Liver (tissue), 9 donors: ENCODE results near the gene RTEL1. TPM values are rescaled to one million over a fixed set of nuclear protein-coding genes. Genes with fewer than 3 reads are reported as not detected.

ENCODE experiments used
- DNase-seq: peaks from one replicate; pipeline ENCODE4 v3.0.0-alpha.2; 2017; ENCODE audit warnings: low spot score
- H3K27ac ChIP-seq, 2 donors: one replicate each; pipeline ENCODE4 v1.7.0; 2013; ENCODE audit warnings: inconsistent platforms in 2 of 2, low read length in 2 of 2, control low read depth in 1 of 2, low read depth in 1 of 2, mild to moderate bottlenecking in 1 of 2
- H3K27me3 ChIP-seq, 4 donors: one replicate each; pipeline versions ENCODE4 v1.6.1 to v1.7.0; 2013; ENCODE audit warnings: low read length in 3 of 4, inconsistent platforms in 1 of 4, mild to moderate bottlenecking in 1 of 4, moderate library complexity in 1 of 4; ENCODE audit not compliant: control insufficient read depth in 4 of 4, insufficient read depth in 4 of 4
- H3K36me3 ChIP-seq, 4 donors: one replicate each; pipeline versions ENCODE4 v1.6.1 to v1.7.0; 2013; ENCODE audit warnings: low read length in 3 of 4, mild to moderate bottlenecking in 3 of 4, low read depth in 1 of 4, moderate library complexity in 1 of 4; ENCODE audit not compliant: control insufficient read depth in 4 of 4, insufficient read depth in 3 of 4
- H3K4me1 ChIP-seq, 4 donors: one replicate each; pipeline versions ENCODE4 v1.6.1 to v1.7.0; 2013; ENCODE audit warnings: low read length in 3 of 4, mild to moderate bottlenecking in 3 of 4, moderate library complexity in 1 of 4; ENCODE audit not compliant: control insufficient read depth in 4 of 4, insufficient read depth in 4 of 4
- H3K4me3 ChIP-seq, 3 donors: one replicate each; pipeline versions ENCODE4 v1.6.1 to v1.7.0; 2013; ENCODE audit warnings: low read length in 3 of 3, control low read depth in 1 of 3, low read depth in 1 of 3, mild to moderate bottlenecking in 1 of 3
- H3K9ac ChIP-seq, 2 donors: one replicate each; pipeline ENCODE4 v1.7.0; 2013; ENCODE audit warnings: low read length in 2 of 2, mild to moderate bottlenecking in 2 of 2, moderate library complexity in 2 of 2, control low read depth in 1 of 2, low read depth in 1 of 2
- H3K9me3 ChIP-seq, 4 donors: one replicate each; pipeline versions ENCODE4 v1.6.1 to v1.7.0; 2013; ENCODE audit warnings: low read length in 3 of 4; ENCODE audit not compliant: control insufficient read depth in 4 of 4
- FOXA1 ChIP-seq: IDR thresholded peaks from 2 replicates; pipeline ENCODE4 v1.6.1; 2016; ENCODE audit warnings: antibody characterized with exemption
- FOXA2 ChIP-seq: IDR thresholded peaks from 2 replicates; pipeline ENCODE4 v1.6.1; 2016; ENCODE audit warnings: antibody characterized with exemption
- GABPA ChIP-seq, 2 donors: IDR thresholded peaks in 1 of 2; conservative IDR thresholded peaks in 1 of 2; 2 replicates each; pipeline ENCODE4 v1.6.1; 2016; ENCODE audit warnings: antibody characterized with exemption in 2 of 2, mild to moderate bottlenecking in 1 of 2, moderate library complexity in 1 of 2
- HNF4A ChIP-seq, 2 donors: conservative IDR thresholded peaks; 2 replicates each; pipeline ENCODE4 v1.6.1; 2016; ENCODE audit warnings: antibody characterized with exemption in 2 of 2, mild to moderate bottlenecking in 2 of 2
- HNF4G ChIP-seq: IDR thresholded peaks from 2 replicates; pipeline ENCODE4 v1.6.1; 2016; ENCODE audit warnings: antibody characterized with exemption
- JUND ChIP-seq, 2 donors: IDR thresholded peaks; 2 replicates each; pipeline ENCODE4 v1.6.1; 2016; ENCODE audit warnings: antibody characterized with exemption in 2 of 2
- NR2F2 ChIP-seq: IDR thresholded peaks from 2 replicates; pipeline ENCODE4 v1.6.1; 2016; ENCODE audit warnings: antibody characterized with exemption
- RAD21 ChIP-seq, 2 donors: IDR thresholded peaks; 2 replicates each; pipeline ENCODE4 v1.6.1; 2016; ENCODE audit warnings: antibody characterized with exemption in 2 of 2, mild to moderate bottlenecking in 2 of 2
- RXRA ChIP-seq, 2 donors: IDR thresholded peaks; 2 replicates each; pipeline ENCODE4 v1.6.1; 2017 to 2018; ENCODE audit warnings: antibody characterized with exemption in 2 of 2, mild to moderate bottlenecking in 1 of 2
- SP1 ChIP-seq: IDR thresholded peaks from 2 replicates; pipeline ENCODE4 v1.6.1; 2018; ENCODE audit warnings: antibody characterized with exemption, mild to moderate bottlenecking
- TAF1 ChIP-seq: conservative IDR thresholded peaks from 2 replicates; pipeline ENCODE4 v1.6.1; 2016; ENCODE audit warnings: antibody characterized with exemption, mild to moderate bottlenecking
- YY1 ChIP-seq: IDR thresholded peaks from 2 replicates; pipeline ENCODE4 v1.6.1; 2016; ENCODE audit warnings: antibody characterized with exemption, mild to moderate bottlenecking
- WGBS: extraction: QIAGEN DNeasy Blood & Tissue Kit; methylation state at CpG from one replicate; pipeline ENCODE4 v1.1.7; 2013; 5-methylcytosine and 5-hydroxymethylcytosine counted together
- polyA plus RNA-seq, 2 donors: library from polyadenylated mRNA; stranded (reverse) in 1 of 2; unstranded in 1 of 2; fragments of 200-250 nt in 1 of 2; fragments of >200 nt in 1 of 2; fragmentation: Nextera tagmentation in 1 of 2; extraction: Ambion mirVana in 1 of 2; gene quantifications; one replicate each; pipeline versions ENCODE4 v1.2.1 to v1.2.3, GENCODE V29; 2013 to 2015
- total RNA-seq, 2 donors: library from RNA; depleted of rRNA; stranded (reverse); fragments of >200 nt; gene quantifications; one replicate each; pipeline ENCODE4 v1.2.3, GENCODE V29; 2014
- TF ChIP-seq, protein P1 (sequence below): IDR thresholded peaks from 2 replicates; pipeline ENCODE4 v1.6.1; 2016; ENCODE audit warnings: antibody characterized with exemption
- TF ChIP-seq, protein P2 (sequence below): fragments of 150-350 bp; IDR thresholded peaks from 2 replicates; pipeline ENCODE4 v1.5.1; 2017; ENCODE audit warnings: improper control_type of control experiment, low read depth, low read length; ENCODE audit not compliant: missing input control
- TF ChIP-seq, protein P3 (sequence below): IDR thresholded peaks from 2 replicates; pipeline ENCODE4 v1.6.1; 2016; ENCODE audit warnings: antibody characterized with exemption
- TF ChIP-seq, protein P4 (sequence below): IDR thresholded peaks from 2 replicates; pipeline ENCODE4 v1.6.1; 2016; ENCODE audit warnings: antibody characterized with exemption, mild to moderate bottlenecking
- donor health status: healthy.
- donor health status: healthy.
- donor health status: healthy.
- donor health status: healthy.
- donor health status: healthy.

RTEL1 gene
- total and polyA plus RNA-seq, 4 donors: 3.7 to 16.9 (median 7.4) TPM

DNA sequence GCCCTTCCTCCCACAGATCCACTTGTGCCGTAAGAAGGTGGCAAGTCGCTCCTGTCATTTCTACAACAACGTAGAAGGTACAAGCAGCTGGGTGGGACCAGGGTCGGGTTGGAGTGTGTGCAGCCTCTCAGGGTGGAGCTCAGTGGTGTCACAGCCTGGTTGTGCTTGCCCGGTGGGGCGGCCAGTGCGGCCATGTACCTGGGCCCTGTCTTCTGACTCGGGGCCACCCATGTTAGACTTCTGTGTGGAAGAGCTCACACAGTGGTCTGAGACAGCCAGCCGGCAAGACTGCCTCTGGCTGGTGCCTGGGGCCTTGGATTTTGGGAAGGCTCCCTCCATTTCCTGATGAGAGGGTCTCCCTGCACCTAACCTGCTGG is 4.7 kb downstream of the RTEL1 start:
- WGBS: 94% methylated on average over 9 of the region's 9 CpGs
- TF ChIP-seq RXRA (IDR thresholded peaks at IDR 0.05): no peak
- no peak for TF ChIP-seq YY1
- TF ChIP-seq, protein P1, sequence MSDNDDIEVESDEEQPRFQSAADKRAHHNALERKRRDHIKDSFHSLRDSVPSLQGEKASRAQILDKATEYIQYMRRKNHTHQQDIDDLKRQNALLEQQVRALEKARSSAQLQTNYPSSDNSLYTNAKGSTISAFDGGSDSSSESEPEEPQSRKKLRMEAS: no peak
- no peak for TF ChIP-seq GABPA (IDR thresholded peaks at IDR 0.05 in 1 of 2, conservative IDR thresholded peaks at IDR 0.05 in 1 of 2)
- TF ChIP-seq SP1: no peak
- TF ChIP-seq, protein P2, sequence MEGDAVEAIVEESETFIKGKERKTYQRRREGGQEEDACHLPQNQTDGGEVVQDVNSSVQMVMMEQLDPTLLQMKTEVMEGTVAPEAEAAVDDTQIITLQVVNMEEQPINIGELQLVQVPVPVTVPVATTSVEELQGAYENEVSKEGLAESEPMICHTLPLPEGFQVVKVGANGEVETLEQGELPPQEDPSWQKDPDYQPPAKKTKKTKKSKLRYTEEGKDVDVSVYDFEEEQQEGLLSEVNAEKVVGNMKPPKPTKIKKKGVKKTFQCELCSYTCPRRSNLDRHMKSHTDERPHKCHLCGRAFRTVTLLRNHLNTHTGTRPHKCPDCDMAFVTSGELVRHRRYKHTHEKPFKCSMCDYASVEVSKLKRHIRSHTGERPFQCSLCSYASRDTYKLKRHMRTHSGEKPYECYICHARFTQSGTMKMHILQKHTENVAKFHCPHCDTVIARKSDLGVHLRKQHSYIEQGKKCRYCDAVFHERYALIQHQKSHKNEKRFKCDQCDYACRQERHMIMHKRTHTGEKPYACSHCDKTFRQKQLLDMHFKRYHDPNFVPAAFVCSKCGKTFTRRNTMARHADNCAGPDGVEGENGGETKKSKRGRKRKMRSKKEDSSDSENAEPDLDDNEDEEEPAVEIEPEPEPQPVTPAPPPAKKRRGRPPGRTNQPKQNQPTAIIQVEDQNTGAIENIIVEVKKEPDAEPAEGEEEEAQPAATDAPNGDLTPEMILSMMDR: no peak
- peaks cover 0 to 14% (median 11%) of the 10 kb centered on the region in 4 donors for H3K4me1 ChIP-seq
- DNase-seq: no peak
- H3K36me3 ChIP-seq: peaks cover 2 to 36% (median 16%) of the 10 kb centered on the region in 4 donors
- no peak overlapping the region for H3K9ac ChIP-seq
- H3K9me3 ChIP-seq: no peaks in the 10 kb centered on the region
- H3K27me3 ChIP-seq: no peaks in the 10 kb centered on the region
- H3K4me3 ChIP-seq: no peak overlapping the region
- no peak overlapping the region for H3K27ac ChIP-seq

DNA sequence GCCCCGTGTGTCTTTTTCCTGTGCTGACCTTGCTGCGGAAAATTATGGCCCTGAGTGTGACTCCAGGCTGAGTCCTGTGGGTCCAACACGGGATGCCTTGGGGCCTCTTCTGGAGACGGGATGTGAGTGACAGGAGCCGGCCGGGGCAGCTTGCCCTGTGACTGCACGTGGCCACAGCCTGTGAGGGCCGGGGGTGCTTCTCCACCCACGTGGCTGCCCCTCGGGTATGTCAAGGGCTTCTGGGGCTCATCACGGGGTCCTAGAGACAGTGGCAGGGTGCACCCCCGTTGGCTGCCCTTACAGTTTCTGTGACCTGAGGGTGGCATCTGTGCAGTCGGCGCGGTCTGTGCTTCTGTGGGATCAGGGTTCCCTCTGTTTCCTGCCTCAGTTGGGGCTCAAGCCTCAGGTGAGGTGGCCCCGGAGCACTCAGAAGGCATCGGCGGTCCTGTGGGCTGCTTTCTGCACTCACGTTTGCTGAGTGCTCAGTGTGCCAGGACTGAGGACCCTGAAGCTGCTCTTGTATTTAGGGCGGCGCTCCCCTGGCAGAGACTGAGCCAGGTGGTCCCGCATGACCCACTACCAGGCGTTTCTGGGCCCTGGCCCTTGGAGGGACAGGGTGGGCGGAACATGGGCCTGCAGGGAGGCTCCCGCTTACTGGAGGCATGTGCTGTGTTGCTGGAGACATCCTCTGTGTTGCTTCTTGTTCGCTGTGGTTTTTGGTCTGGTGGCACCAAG is 5.4 kb downstream of the RTEL1 start:
- 95% methylated on average over 26 of the region's 26 CpGs for WGBS
- Histone ChIP-seq H3K27ac (no peak overlapping the region), H3K9me3 (no peaks in the 10 kb centered on the region), H3K4me1 (peaks cover 0 to 11% (median 10%) of the 10 kb centered on the region in 4 donors), H3K27me3 (no peaks in the 10 kb centered on the region), H3K4me3 (no peak overlapping the region), H3K9ac (no peak overlapping the region), H3K36me3 (peaks cover 6 to 42% (median 16%) of the 10 kb centered on the region in 4 donors)
- no peak for TF ChIP-seq TAF1
- TF ChIP-seq GABPA (IDR thresholded peaks at IDR 0.05 in 1 of 2, conservative IDR thresholded peaks at IDR 0.05 in 1 of 2): no peak
- TF ChIP-seq RXRA (IDR thresholded peaks at IDR 0.05): no peak
- no peak for TF ChIP-seq FOXA2
- TF ChIP-seq RAD21 (IDR thresholded peaks at IDR 0.05): no peak
- TF ChIP-seq, protein P3, sequence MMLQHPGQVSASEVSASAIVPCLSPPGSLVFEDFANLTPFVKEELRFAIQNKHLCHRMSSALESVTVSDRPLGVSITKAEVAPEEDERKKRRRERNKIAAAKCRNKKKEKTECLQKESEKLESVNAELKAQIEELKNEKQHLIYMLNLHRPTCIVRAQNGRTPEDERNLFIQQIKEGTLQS: no peak
- no peak for TF ChIP-seq HNF4G
- TF ChIP-seq, protein P4, sequence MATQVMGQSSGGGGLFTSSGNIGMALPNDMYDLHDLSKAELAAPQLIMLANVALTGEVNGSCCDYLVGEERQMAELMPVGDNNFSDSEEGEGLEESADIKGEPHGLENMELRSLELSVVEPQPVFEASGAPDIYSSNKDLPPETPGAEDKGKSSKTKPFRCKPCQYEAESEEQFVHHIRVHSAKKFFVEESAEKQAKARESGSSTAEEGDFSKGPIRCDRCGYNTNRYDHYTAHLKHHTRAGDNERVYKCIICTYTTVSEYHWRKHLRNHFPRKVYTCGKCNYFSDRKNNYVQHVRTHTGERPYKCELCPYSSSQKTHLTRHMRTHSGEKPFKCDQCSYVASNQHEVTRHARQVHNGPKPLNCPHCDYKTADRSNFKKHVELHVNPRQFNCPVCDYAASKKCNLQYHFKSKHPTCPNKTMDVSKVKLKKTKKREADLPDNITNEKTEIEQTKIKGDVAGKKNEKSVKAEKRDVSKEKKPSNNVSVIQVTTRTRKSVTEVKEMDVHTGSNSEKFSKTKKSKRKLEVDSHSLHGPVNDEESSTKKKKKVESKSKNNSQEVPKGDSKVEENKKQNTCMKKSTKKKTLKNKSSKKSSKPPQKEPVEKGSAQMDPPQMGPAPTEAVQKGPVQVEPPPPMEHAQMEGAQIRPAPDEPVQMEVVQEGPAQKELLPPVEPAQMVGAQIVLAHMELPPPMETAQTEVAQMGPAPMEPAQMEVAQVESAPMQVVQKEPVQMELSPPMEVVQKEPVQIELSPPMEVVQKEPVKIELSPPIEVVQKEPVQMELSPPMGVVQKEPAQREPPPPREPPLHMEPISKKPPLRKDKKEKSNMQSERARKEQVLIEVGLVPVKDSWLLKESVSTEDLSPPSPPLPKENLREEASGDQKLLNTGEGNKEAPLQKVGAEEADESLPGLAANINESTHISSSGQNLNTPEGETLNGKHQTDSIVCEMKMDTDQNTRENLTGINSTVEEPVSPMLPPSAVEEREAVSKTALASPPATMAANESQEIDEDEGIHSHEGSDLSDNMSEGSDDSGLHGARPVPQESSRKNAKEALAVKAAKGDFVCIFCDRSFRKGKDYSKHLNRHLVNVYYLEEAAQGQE: no peak
- TF ChIP-seq NR2F2: no peak
- TF ChIP-seq JUND (IDR thresholded peaks at IDR 0.05): no peak
- TF ChIP-seq HNF4A (conservative IDR thresholded peaks at IDR 0.05): no peak
- TF ChIP-seq FOXA1: no peak
- no peak for DNase-seq
